ENCODE results near the gene SLC14A1.

SLC14A1 gene

GRCh38 chr18:45719106-45719505 is 4.9 kb upstream of the SLC14A1 start:
- DNase-seq (ENCODE audit: low read depth in 1 of 2, low spot score in 1 of 2): no peak

DNA sequence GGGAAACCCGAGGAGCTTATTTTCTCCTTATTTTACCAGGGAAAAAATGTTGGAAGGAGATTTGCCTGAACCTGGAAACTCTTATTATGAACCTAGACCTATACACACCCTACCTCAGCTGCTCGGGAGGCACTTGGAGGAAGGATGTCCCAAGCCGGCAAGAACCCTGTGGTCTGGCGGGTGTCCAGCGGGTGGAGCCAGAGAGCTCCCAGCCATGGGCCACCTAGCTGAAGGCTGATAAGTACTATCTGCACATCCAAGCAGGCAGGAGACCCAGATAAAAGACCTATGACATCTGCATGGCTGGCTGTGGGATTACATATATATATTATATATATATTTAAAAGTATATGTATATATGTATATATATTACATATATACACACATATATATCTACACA is 1.1 kb upstream of the SLC14A1 start:
- peak; percentile 43 to 48 for DNase-seq (ENCODE audit: low read depth in 1 of 2, low spot score in 1 of 2)

DNA sequence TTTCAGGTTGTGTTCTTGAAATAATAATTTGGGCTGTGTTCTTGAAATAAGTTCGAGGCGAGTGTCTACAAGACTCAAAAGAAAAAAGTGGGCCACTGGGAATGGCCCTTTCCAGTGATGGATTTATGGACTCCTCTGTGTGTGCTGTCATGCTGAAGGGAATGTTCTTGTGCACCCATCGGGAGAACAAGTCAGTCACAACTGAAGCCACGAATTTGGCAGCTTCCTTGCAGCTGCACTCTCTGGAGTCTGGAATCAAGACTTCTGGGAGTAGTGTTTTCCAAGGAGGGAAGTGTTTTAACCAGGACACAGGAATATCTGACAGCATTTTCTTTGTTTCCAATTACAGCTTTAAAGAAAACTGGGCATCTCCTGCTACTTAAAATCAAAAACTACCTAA is 620 bp downstream of the SLC14A1 start:
- DNase-seq (ENCODE audit: low read depth in 1 of 2, low spot score in 1 of 2): no peak

DNA sequence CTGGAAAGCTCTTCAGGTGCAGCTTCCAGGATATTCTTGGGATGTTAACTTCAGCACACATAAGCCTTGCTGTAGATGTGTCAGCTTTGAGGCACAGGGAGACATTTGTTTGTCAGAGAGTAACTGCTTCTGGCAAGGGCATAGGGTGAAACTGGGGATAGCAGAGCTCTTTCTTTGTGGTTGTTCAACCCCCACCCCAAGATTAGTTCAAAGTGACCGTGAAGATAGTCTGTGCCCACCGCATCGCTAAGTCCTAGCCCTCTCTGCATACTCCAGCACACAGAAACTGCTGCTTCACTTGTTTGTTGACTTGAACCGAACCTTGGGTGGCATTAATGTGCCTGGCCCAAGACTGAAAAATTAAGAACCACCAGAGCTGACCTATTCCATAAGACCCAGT is 1.4 kb downstream of the SLC14A1 start:
- no peak for DNase-seq (ENCODE audit: low read depth in 1 of 2, low spot score in 1 of 2)

DNA sequence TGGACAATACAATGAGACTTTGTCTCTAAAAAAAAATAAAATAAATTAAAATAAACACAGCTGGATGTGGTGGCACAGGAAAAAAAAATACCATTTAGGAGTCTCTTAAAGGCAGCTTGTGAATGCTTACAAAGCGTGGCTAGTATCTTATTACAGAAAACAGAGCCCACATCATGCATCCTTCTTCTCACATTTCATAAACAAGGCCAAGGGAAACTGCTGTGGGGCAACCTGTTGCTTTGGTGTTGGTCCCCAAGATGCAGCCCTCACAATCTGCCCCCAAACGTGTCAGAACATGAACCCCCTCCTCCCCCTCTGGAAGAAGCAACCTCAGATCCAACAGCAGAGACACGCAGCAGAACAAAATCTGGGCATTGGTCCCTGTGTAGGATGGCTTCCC is 2.6 kb downstream of the SLC14A1 start:
- no peak for DNase-seq (ENCODE audit: low read depth in 1 of 2, low spot score in 1 of 2)

- no peak for DNase-seq (ENCODE audit: low read depth in 1 of 2, low spot score in 1 of 2)
Observed at GRCh38 chr18:45727068-45727467, 3.1 kb downstream of the SLC14A1 start.

DNA sequence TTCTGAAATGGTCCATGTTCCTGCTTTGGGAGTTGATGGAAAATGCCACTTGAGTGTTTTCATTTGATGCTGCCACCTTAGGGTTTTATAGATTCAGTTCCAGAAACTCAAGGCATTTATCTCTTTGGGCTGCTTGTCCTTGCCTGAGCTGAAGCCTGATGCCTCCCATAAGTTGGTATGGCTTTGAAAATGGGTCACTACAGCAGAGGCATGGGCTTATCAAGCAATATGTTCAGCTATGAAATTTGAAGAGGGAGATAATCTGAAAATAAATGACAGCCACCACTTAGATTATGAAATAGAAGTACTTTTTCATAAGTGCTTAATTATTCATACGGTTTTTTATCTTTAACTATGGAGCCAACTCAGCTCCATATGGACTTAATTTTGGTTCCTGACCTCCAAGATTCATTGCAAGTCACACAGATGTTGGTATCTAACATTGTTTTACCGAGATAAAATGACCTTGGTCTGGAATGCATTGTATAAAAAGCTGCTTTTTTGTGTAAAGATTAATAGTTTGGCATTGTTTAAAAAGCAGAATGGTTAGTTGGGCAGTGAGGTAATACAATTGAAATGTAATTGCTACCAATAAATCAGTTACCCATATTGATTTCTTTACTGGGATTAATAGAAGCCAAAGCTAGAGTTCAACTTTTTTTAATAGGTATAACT is 4.5 kb downstream of the SLC14A1 start:
- DNase-seq (ENCODE audit: low read depth in 1 of 2, low spot score in 1 of 2): no peak

DNA sequence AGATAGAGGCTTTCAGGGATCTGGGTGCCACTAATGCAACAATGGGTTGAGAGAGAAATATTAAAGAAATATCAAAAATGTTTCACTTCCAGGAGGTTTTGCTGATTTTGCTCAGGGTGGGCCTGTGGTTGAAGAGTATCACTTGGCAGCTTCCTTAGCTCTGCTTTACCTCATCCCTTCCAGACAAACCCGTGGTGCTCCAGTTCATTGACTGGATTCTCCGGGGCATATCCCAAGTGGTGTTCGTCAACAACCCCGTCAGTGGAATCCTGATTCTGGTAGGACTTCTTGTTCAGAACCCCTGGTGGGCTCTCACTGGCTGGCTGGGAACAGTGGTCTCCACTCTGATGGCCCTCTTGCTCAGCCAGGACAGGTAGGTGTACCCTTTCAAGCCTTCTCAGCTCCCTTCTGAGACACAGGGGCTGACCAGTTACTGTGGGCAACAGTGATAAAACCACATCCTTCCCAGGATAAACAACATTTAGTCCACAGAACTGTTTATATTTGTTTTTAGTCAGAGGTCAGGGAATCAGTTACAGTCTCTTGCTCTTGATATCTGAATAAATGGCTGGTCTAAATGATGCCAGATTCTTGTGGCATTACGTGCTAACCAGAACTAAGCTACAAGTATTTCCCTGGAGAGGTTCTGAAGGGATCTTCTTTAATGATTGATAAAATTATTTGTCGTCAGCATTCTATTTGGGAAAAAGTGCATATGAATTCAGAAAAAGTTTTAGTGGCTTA is 7.0 kb downstream of the SLC14A1 start:
- no peak for DNase-seq (ENCODE audit: low read depth in 1 of 2, low spot score in 1 of 2)

GRCh38 chr18:45731716-45732115 is 7.7 kb downstream of the SLC14A1 start:
- no peak for DNase-seq (ENCODE audit: low read depth in 1 of 2, low spot score in 1 of 2)

DNA sequence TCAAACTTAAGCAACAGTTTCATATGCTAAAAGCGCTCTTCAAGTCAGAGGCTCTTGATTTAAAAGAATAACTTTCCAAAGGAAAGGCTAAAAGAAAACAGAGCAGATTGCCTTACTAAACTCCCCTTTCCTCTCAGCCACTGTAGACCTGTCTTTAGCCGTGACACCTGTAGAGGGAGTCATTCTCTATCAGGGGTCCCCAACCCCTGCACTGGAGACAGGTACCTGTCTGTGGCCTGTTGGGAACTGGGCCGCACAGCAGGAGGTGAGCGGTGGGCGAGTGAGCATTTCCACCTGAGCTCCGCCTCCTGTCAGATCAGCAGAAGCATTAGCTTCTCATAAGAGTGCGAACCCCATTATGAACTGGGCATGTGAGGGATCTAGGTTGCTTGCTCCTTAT is 9.6 kb downstream of the SLC14A1 start:
- no peak for DNase-seq (ENCODE audit: low read depth in 1 of 2, low spot score in 1 of 2)

GRCh38 chr18:45734505-45734904 is 10.5 kb downstream of the SLC14A1 start:
- DNase-seq (ENCODE audit: low read depth in 1 of 2, low spot score in 1 of 2): no peak

DNA sequence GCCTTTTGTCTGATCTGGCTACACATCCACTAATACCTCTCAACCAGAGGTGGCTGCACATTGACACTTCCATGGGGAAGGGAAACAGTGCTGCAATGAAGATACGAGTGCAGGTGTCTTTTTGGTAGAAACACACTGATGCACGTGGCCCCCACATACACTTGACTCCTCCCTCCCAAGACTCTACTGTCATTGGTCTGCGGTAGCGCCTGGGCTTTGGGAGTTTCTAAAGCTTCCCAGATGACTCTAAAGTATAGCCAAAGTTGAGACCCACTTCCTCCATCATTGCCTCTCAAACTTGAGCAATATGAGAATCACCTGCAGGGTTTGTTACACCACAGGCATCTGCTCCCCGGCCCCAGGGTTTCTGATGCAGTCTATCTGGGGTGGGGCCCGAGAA is 11.0 kb downstream of the SLC14A1 start:
- DNase-seq (ENCODE audit: low read depth in 1 of 2, low spot score in 1 of 2): no peak

- DNase-seq (ENCODE audit: low read depth in 1 of 2, low spot score in 1 of 2): no peak
Observed at GRCh38 chr18:45738660-45739059, 14.7 kb downstream of the SLC14A1 start.

GRCh38 chr18:45739268-45739667 is 15.3 kb downstream of the SLC14A1 start:
- DNase-seq (ENCODE audit: low read depth in 1 of 2, low spot score in 1 of 2): no peak

DNA sequence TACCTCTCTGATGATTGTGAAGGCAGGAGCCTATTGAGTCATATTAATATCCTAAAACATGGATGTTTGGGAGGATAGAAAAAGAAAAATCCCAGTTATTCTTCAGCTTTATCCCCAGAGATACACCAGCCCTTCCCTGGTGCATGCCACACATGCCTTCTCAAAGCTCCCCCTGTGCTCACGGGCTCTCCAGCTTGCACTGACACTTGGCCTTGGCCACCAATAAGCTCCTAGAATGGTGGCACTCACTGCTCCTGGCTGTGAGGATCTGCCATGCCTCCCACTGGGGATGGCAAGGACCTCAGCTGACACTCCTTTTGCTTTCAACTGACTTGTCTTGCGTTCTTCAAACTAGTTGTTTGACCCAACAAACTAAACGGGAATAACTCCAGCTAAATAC is 15.9 kb downstream of the SLC14A1 start:
- DNase-seq (ENCODE audit: low read depth in 1 of 2, low spot score in 1 of 2): no peak

DNA sequence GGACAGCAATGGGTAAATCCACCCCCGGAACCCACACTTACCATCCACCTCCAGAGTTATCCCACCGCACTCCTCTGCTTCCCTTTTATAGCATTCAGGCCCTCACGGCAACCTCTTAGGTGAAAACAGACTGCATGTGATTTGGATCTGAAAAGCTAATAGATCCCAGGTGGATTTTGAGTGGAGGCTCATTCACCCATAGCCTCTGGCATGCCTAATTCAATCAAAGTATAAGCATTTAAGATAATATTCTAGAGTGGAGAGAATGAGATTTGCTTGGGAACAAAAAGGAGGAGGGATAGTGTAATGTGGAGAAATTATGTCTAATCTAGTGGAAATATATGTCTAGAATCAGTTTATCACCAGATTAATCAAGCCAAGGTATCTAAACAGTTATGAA is 17.1 kb downstream of the SLC14A1 start:
- no peak for DNase-seq (ENCODE audit: low read depth in 1 of 2, low spot score in 1 of 2)

DNA sequence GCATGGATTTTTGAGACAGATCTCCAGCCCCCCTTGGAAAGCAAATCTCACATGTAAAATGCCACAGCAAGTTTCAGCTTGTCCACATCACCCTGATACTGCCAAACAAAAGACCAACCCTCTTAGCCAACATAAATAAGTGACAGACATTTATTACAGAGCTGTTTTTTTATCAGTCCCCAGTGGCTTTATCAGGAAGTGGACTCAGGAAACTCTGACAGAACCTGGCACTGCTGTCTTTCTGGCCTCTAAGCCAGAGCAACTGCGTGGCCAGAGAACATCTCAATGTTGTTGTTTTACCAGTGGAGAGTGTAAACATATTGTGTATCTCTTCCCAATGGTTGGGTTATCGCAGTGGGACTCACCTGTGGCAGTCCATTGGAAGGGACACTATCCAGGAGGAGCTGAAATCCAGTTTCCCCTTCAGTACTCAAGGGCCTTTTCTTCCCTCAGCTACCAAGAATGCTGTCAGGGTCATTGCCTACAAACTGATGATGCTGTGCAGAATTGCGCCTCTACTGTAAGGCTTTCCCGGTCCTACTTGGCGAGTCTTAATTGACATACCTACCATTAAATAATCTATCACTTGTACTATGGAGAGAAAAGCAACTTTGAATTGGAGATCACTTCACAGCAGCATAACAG is 22.0 kb downstream of the SLC14A1 start:
- no peak for DNase-seq (ENCODE audit: low read depth in 1 of 2, low spot score in 1 of 2)

GRCh38 chr18:45748501-45748900 is 24.5 kb downstream of the SLC14A1 start:
- DNase-seq (ENCODE audit: low read depth in 1 of 2, low spot score in 1 of 2): no peak

DNA sequence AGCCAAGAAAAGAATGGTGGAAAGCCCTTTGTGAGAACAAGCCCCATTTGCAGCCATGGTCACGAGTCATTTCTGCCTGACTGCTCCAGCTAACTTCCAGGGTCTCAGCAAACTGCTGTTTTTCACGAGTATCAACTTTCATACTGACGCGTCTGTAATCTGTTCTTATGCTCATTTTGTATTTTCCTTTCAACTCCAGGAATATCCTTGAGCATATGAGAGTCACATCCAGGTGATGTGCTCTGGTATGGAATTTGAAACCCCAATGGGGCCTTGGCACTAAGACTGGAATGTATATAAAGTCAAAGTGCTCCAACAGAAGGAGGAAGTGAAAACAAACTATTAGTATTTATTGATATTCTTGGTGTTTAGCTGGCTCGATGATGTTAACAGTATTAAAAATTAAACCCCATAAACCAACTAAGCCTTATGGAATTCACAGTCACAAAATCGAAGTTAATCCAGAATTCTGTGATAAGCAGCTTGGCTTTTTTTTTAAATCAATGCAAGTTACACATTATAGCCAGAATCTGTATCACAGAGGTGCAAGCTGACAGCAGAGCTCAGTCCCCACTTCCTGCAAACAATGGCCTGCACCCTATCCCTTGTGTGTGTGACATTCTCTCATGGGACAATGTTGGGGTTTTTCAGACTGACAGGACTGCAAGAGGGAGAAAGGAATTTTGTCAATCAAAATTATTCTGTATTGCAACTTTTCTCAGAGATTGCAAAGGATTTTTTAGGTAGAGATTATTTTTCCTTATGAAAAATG is 26.1 kb downstream of the SLC14A1 start:
- no peak for DNase-seq (ENCODE audit: low read depth in 1 of 2, low spot score in 1 of 2)

DNA sequence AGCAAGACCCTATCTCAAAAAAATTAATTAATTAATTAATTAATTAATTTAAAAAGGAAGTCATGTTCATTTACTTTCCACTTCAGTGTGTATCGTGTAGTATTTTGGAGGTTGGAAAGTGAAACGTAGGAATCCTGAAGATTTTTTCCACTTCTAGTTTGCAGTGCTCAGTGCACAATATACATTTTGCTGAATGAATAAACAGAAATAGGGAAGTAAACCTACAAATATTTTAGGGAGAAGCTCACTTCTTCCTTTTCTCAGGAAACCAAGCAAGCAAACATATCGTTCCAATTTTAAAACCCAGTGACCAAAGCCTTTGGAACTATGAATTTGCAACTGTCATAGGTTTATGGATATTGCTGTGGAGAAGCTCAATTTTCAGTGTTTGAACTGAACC is 27.8 kb downstream of the SLC14A1 start:
- no peak for DNase-seq (ENCODE audit: low read depth in 1 of 2, low spot score in 1 of 2)

DNA sequence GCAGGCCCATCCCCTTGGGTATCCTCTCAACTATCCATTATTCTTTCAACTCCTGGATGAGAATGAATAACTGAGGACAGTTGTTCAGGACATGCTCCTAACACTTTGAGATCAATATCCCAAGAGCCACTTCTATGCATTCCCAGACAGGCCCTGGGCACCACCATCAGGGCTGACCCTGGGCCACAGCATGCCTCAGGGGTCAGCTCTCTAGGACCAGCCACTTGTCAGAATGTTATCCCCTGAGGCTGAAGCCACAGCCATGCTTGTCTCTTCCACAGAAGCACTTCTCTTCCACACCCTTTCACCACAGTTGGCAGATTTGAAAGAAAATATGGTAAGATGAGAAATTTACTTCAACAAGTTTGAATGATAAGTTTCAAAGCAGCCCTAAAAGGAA is 28.7 kb downstream of the SLC14A1 start:
- no peak for DNase-seq (ENCODE audit: low read depth in 1 of 2, low spot score in 1 of 2)

DNA sequence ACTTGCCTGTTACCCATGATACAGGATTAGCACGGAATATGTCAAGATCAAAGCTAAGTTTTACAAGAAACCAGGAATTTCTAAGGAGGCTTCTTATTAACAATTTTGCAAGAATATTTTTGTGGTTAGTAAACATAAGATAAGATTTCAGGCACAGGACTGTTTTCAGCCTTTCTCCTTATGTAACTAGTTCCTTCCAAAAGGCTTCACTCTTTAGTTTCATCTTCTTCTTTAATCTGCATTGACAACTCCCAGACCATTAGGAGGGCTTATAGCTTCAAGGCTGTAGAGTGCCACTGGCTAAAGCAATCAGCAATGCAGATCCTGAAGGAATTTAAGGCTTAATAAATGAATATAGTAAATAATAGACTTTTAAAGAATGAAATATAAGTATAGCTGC is 29.3 kb downstream of the SLC14A1 start:
- DNase-seq (ENCODE audit: low read depth in 1 of 2, low spot score in 1 of 2): no peak

Data from activated T-helper 1 cell treated with anti-CD3 and anti-CD28 coated beads, Interleukin-2, amount 50 U/mL, for 16 hours (primary cell).